ENCODE measurements around the gene TAF8. TPM values are rescaled to one million over a fixed set of nuclear protein-coding genes. Genes with fewer than 3 reads are reported as not detected.

Gene TAF8
- total RNA-seq, 1 experiment from 2014 or later, result 35.5 TPM

- Histone ChIP-seq H3K27ac (ENCODE audit: low read length) (peak overlapping the region; percentile 44; the same call in 1 of the 2 replicates), H3K4me1 (ENCODE audit: control insufficient read depth, insufficient read depth, low read length) (peaks cover 26% of the 10 kb centered on the region), H3K27me3 (ENCODE audit: control insufficient read depth, insufficient read depth, low read length) (no peaks in the 10 kb centered on the region), H3K4me3 (ENCODE audit: low read depth in 2 of 2, low read length in 2 of 2) (no peak overlapping the region), H3K36me3 (ENCODE audit: control insufficient read depth, insufficient read depth, low read length) (no peaks in the 10 kb centered on the region), H3K9me3 (ENCODE audit: control insufficient read depth, insufficient read depth, low read depth, low read length) (no peaks in the 10 kb centered on the region)
- no peak for TF ChIP-seq REST (IDR thresholded peaks at IDR 0.05; ENCODE audit: insufficient read depth in 1 of 2, low read depth in 2 of 2, low read length in 1 of 2)
- TF ChIP-seq CTCF (IDR thresholded peaks at IDR 0.05), result no peak
- no peak for TF ChIP-seq SIN3A (IDR thresholded peaks at IDR 0.05; ENCODE audit: borderline replicate concordance, insufficient read depth, low read depth, low read length)
- no peak for TF ChIP-seq TCF7L2 (IDR thresholded peaks at IDR 0.05; ENCODE audit: low read depth, low read length)
- no peak for TF ChIP-seq POLR2AphosphoS5 (IDR thresholded peaks at IDR 0.05; ENCODE audit: low read depth, low read length)
- intact Hi-C loops (cut with micrococcal nuclease; ENCODE audit: unreplicated experiment) (no loop called here), in situ Hi-C loops (cut with HindIII; ENCODE audit: low pct_unique_long_range_greater_than_20kb, low sequenced_read_pairs) (no loop called here)
- ATAC-seq (no peak), DNase-seq (ENCODE audit: low read depth, low spot score) (no peak)
- ChIA-PET POLR2A (no interaction called here), CTCF (interaction anchor here (0.9 kb wide), 1 partner anchor 45 kb away, joined by 3 read pairs; no protein-coding TSS in a partner anchor)
- BruUV-seq (replicated peaks), result no TSS peak
These were observed 70.9 kb downstream of the TAF8 start for GRCh38 chr6:42120895-42121865.

- DNase-seq (ENCODE audit: low read depth, low spot score), result no peak
- H3K4me3 ChIP-seq (ENCODE audit: low read depth in 2 of 2, low read length in 2 of 2), result no peak overlapping the region
- CTCF ChIA-PET, result interaction anchor here (0.9 kb wide), 1 partner anchor 423 kb away, joined by 3 read pairs; no protein-coding TSS in a partner anchor
- no TSS peak for BruUV-seq (replicated peaks)
- TF ChIP-seq TCF7L2 (IDR thresholded peaks at IDR 0.05; ENCODE audit: low read depth, low read length), result no peak
- no peak for TF ChIP-seq SIN3A (IDR thresholded peaks at IDR 0.05; ENCODE audit: borderline replicate concordance, insufficient read depth, low read depth, low read length)
- TF ChIP-seq CTCF (IDR thresholded peaks at IDR 0.05), result no peak
- TF ChIP-seq POLR2AphosphoS5 (IDR thresholded peaks at IDR 0.05; ENCODE audit: low read depth, low read length), result no peak
- no peak for TF ChIP-seq REST (IDR thresholded peaks at IDR 0.05; ENCODE audit: insufficient read depth in 1 of 2, low read depth in 2 of 2, low read length in 1 of 2)
- H3K4me1 ChIP-seq (ENCODE audit: control insufficient read depth, insufficient read depth, low read length), result peaks cover 9% of the 10 kb centered on the region
- H3K9me3 ChIP-seq (ENCODE audit: control insufficient read depth, insufficient read depth, low read depth, low read length), result no peaks in the 10 kb centered on the region
- ATAC-seq, result no peak; the same call in 1 of the 2 replicates
- no peaks in the 10 kb centered on the region for H3K27me3 ChIP-seq (ENCODE audit: control insufficient read depth, insufficient read depth, low read length)
- H3K27ac ChIP-seq (ENCODE audit: low read length), result no peak overlapping the region
- intact Hi-C loops (cut with micrococcal nuclease; ENCODE audit: unreplicated experiment), result no loop called here
- in situ Hi-C loops (cut with HindIII; ENCODE audit: low pct_unique_long_range_greater_than_20kb, low sequenced_read_pairs), result no loop called here
- POLR2A ChIA-PET, result interaction anchor here (0.6 to 0.7 kb wide), 2 partner anchors 8 to 1546 kb away, joined by 6 to 9 read pairs; no protein-coding TSS in a partner anchor
- no peaks in the 10 kb centered on the region for H3K36me3 ChIP-seq (ENCODE audit: control insufficient read depth, insufficient read depth, low read length)
These were observed 73.2 kb downstream of the TAF8 start for GRCh38 chr6:42123379-42124103.

Measured in Panc1 (cell line).